Measurements from ENCODE around the gene CUTA.
A peak's percentile ranks its signal among the peaks of the same experiment; 100 is the strongest.

CUTA gene

GRCh38 chr6:33391278-33391921 is 26.5 kb downstream of the CUTA start, which contains the start of gene KIFC1:
TSS of gene KIFC1 (plus strand) at chr6:33391823. CDS start at chr6:33391986, 163 bp downstream.
- peak; percentile 100 for DNase-seq
- Histone ChIP-seq H3K4me3 (ENCODE audit: low read length) (peak within 1 kb of the TSS; percentile 90), H3K36me3 (ENCODE audit: control insufficient read depth, insufficient read depth, low read length) (no peaks in the 10 kb centered on the region), H3K79me2 (ENCODE audit: control insufficient read depth, insufficient read depth, low read length) (peaks cover 44% of the 10 kb centered on the region), H4K8ac (ENCODE audit: low read depth, low read length) (peak within 1 kb of the TSS; percentile 67), H2BK5ac (ENCODE audit: low read length) (peak within 1 kb of the TSS; percentile 49), H3K56ac (ENCODE audit: low read length) (peak within 1 kb of the TSS; percentile 93), H3K4me1 (ENCODE audit: control insufficient read depth, low read depth, low read length) (no peaks in the 10 kb centered on the region), H3K9ac (ENCODE audit: low read length) (peak within 1 kb of the TSS; percentile 90), H3K18ac (ENCODE audit: low read length) (peak within 1 kb of the TSS; percentile 73), H4K5ac (ENCODE audit: low read length) (peak within 1 kb of the TSS; percentile 72), H3K27ac (ENCODE audit: low read depth, low read length) (peak within 1 kb of the TSS; percentile 72), H3K27me3 (ENCODE audit: insufficient read depth, low read length, poor library complexity) (no peaks in the 10 kb centered on the region), H2BK15ac (replicated peaks; ENCODE audit: low read depth) (no peak within 1 kb of the TSS), H2BK120ac (ENCODE audit: low read depth, low read length) (peak within 1 kb of the TSS; percentile 5), H3K23ac (ENCODE audit: low read length) (peak within 1 kb of the TSS; percentile 33), H3K79me1 (ENCODE audit: low read length) (peaks cover 5% of the 10 kb centered on the region), H2AK5ac (ENCODE audit: low read length) (no peak within 1 kb of the TSS), H3K4me2 (ENCODE audit: low read length) (peak within 1 kb of the TSS; percentile 21), H3K4ac (ENCODE audit: low read depth, low read length) (peak within 1 kb of the TSS; percentile 59)
- WGBS (ENCODE audit: extremely low coverage, insufficient coverage, low lambda C conversion rate) = no CpG with 5 or more reads among the region's 67 CpGs

GRCh38 chr6:33390767-33391277 is 27.1 kb downstream of the CUTA start:
- Histone ChIP-seq H3K79me1 (ENCODE audit: low read length) (peaks cover 4% of the 10 kb centered on the region), H4K8ac (ENCODE audit: low read depth, low read length) (peak overlapping the region; percentile 67), H2AK5ac (ENCODE audit: low read length) (no peak overlapping the region), H4K5ac (ENCODE audit: low read length) (peak overlapping the region; percentile 72), H3K4me2 (ENCODE audit: low read length) (no peak overlapping the region), H3K27me3 (ENCODE audit: insufficient read depth, low read length, poor library complexity) (no peaks in the 10 kb centered on the region), H3K36me3 (ENCODE audit: control insufficient read depth, insufficient read depth, low read length) (no peaks in the 10 kb centered on the region), H3K4me3 (ENCODE audit: low read length) (no peak overlapping the region), H3K27ac (ENCODE audit: low read depth, low read length) (peak overlapping the region; percentile 66), H3K9ac (ENCODE audit: low read length) (peak overlapping the region; percentile 46), H3K56ac (ENCODE audit: low read length) (peak overlapping the region; percentile 74), H3K23ac (ENCODE audit: low read length) (no peak overlapping the region), H2BK120ac (ENCODE audit: low read depth, low read length) (no peak overlapping the region), H3K4ac (ENCODE audit: low read depth, low read length) (peak overlapping the region; percentile 59), H2BK5ac (ENCODE audit: low read length) (no peak overlapping the region), H3K79me2 (ENCODE audit: control insufficient read depth, insufficient read depth, low read length) (peaks cover 38% of the 10 kb centered on the region), H3K18ac (ENCODE audit: low read length) (peak overlapping the region; percentile 73), H3K4me1 (ENCODE audit: control insufficient read depth, low read depth, low read length) (no peaks in the 10 kb centered on the region), H2BK15ac (replicated peaks; ENCODE audit: low read depth) (no peak overlapping the region)
- no CpG with 5 or more reads among the region's 9 CpGs for WGBS (ENCODE audit: extremely low coverage, insufficient coverage, low lambda C conversion rate)
- DNase-seq = no peak

- Histone ChIP-seq H2BK15ac (replicated peaks; ENCODE audit: low read depth) (no peak overlapping the region), H2AK5ac (ENCODE audit: low read length) (no peak overlapping the region), H3K27me3 (ENCODE audit: insufficient read depth, low read length, poor library complexity) (no peaks in the 10 kb centered on the region), H3K18ac (ENCODE audit: low read length) (peak overlapping the region; percentile 73), H3K4ac (ENCODE audit: low read depth, low read length) (peak overlapping the region; percentile 59), H2BK120ac (ENCODE audit: low read depth, low read length) (no peak overlapping the region), H4K8ac (ENCODE audit: low read depth, low read length) (peak overlapping the region; percentile 67), H4K5ac (ENCODE audit: low read length) (peak overlapping the region; percentile 72), H3K79me1 (ENCODE audit: low read length) (peaks cover 4% of the 10 kb centered on the region), H2BK5ac (ENCODE audit: low read length) (no peak overlapping the region), H3K36me3 (ENCODE audit: control insufficient read depth, insufficient read depth, low read length) (no peaks in the 10 kb centered on the region), H3K4me3 (ENCODE audit: low read length) (no peak overlapping the region), H3K4me2 (ENCODE audit: low read length) (no peak overlapping the region), H3K79me2 (ENCODE audit: control insufficient read depth, insufficient read depth, low read length) (peaks cover 33% of the 10 kb centered on the region), H3K56ac (ENCODE audit: low read length) (no peak overlapping the region), H3K4me1 (ENCODE audit: control insufficient read depth, low read depth, low read length) (no peaks in the 10 kb centered on the region), H3K23ac (ENCODE audit: low read length) (no peak overlapping the region), H3K9ac (ENCODE audit: low read length) (no peak overlapping the region), H3K27ac (ENCODE audit: low read depth, low read length) (no peak overlapping the region)
- no CpG with 5 or more reads among the region's 2 CpGs for WGBS (ENCODE audit: extremely low coverage, insufficient coverage, low lambda C conversion rate)
- DNase-seq = no peak
These were observed 27.7 kb downstream of the CUTA start for GRCh38 chr6:33390173-33390572.

- Histone ChIP-seq H2BK5ac (ENCODE audit: low read length) (no peak overlapping the region), H2BK15ac (replicated peaks; ENCODE audit: low read depth) (no peak overlapping the region), H3K4me3 (ENCODE audit: low read length) (no peak overlapping the region), H3K79me1 (ENCODE audit: low read length) (no peaks in the 10 kb centered on the region), H3K27me3 (ENCODE audit: insufficient read depth, low read length, poor library complexity) (no peaks in the 10 kb centered on the region), H3K56ac (ENCODE audit: low read length) (peak overlapping the region; percentile 49), H3K18ac (ENCODE audit: low read length) (no peak overlapping the region), H4K8ac (ENCODE audit: low read depth, low read length) (no peak overlapping the region), H4K5ac (ENCODE audit: low read length) (no peak overlapping the region), H2AK5ac (ENCODE audit: low read length) (no peak overlapping the region), H3K4me2 (ENCODE audit: low read length) (no peak overlapping the region), H3K4ac (ENCODE audit: low read depth, low read length) (no peak overlapping the region), H3K79me2 (ENCODE audit: control insufficient read depth, insufficient read depth, low read length) (no peaks in the 10 kb centered on the region), H3K23ac (ENCODE audit: low read length) (no peak overlapping the region), H3K4me1 (ENCODE audit: control insufficient read depth, low read depth, low read length) (no peaks in the 10 kb centered on the region), H3K36me3 (ENCODE audit: control insufficient read depth, insufficient read depth, low read length) (no peaks in the 10 kb centered on the region), H3K9ac (ENCODE audit: low read length) (no peak overlapping the region), H2BK120ac (ENCODE audit: low read depth, low read length) (no peak overlapping the region), H3K27ac (ENCODE audit: low read depth, low read length) (no peak overlapping the region)
- DNase-seq = peak; percentile 67
- no CpG with 5 or more reads among the region's 4 CpGs for WGBS (ENCODE audit: extremely low coverage, insufficient coverage, low lambda C conversion rate)
These were observed 33.3 kb downstream of the CUTA start for GRCh38 chr6:33384581-33385020.

- Histone ChIP-seq H2BK120ac (ENCODE audit: low read depth, low read length) (no peak overlapping the region), H3K79me2 (ENCODE audit: control insufficient read depth, insufficient read depth, low read length) (no peaks in the 10 kb centered on the region), H3K4me3 (ENCODE audit: low read length) (no peak overlapping the region), H3K23ac (ENCODE audit: low read length) (no peak overlapping the region), H3K4ac (ENCODE audit: low read depth, low read length) (no peak overlapping the region), H2BK15ac (replicated peaks; ENCODE audit: low read depth) (no peak overlapping the region), H3K9ac (ENCODE audit: low read length) (no peak overlapping the region), H3K36me3 (ENCODE audit: control insufficient read depth, insufficient read depth, low read length) (no peaks in the 10 kb centered on the region), H3K4me2 (ENCODE audit: low read length) (no peak overlapping the region), H2BK5ac (ENCODE audit: low read length) (no peak overlapping the region), H2AK5ac (ENCODE audit: low read length) (no peak overlapping the region), H4K8ac (ENCODE audit: low read depth, low read length) (no peak overlapping the region), H3K18ac (ENCODE audit: low read length) (no peak overlapping the region), H3K79me1 (ENCODE audit: low read length) (no peaks in the 10 kb centered on the region), H3K56ac (ENCODE audit: low read length) (no peak overlapping the region), H4K5ac (ENCODE audit: low read length) (no peak overlapping the region), H3K27ac (ENCODE audit: low read depth, low read length) (no peak overlapping the region), H3K27me3 (ENCODE audit: insufficient read depth, low read length, poor library complexity) (no peaks in the 10 kb centered on the region), H3K4me1 (ENCODE audit: control insufficient read depth, low read depth, low read length) (no peaks in the 10 kb centered on the region)
- no CpG with 5 or more reads among the region's 10 CpGs for WGBS (ENCODE audit: extremely low coverage, insufficient coverage, low lambda C conversion rate)
- no peak for DNase-seq
These were observed 34.3 kb downstream of the CUTA start for GRCh38 chr6:33383427-33384185.

Measured in mesendoderm (in vitro differentiated cells).